Esophagus squamous epithelium (tissue), 4 donors: ENCODE data around the gene GPR132.

Experiments used
- POLR2A ChIP-seq, 4 donors: fragments of 450-650 bp; IDR thresholded peaks; one replicate each; pipeline ENCODE4 v1.6.1; 2017; ENCODE audit warnings: antibody characterized with exemption in 4 of 4, mild to moderate bottlenecking in 4 of 4, moderate library complexity in 3 of 4
- TF ChIP-seq, protein P1 (sequence below), 6 experiments: fragments of 450-650 bp in 4 of 6; fragments of 200-600 bp in 2 of 6; sonication (generic) in 2 of 6; IDR thresholded peaks; one replicate each; pipeline ENCODE4 v1.5.1; 2016 to 2019; ENCODE audit warnings: antibody characterized with exemption in 6 of 6, mild to moderate bottlenecking in 4 of 6, moderate library complexity in 4 of 6

DNA sequence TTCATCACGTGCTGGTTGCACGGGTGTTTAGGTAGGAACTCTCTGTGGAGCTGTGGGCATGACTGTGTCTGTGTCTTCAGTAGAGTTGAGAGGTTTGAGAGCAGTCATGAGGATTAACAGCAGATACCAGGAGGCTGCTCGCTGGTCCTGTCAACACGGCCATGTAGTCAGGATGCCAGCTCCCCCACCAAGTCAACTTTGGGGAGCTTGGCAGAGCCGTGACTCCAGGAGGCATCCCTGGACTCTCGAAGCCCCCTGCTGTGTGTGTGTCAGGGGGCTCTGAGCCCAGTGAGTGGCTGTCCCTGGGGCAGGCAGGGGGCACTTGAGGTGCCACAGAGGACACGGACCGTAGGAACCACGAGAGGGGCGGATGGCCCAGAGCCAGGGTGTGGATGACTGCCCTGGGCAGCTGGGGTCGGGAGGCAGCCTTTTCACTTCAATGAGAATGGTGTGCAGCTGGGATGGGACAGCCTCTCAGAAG, 7.2 kb upstream of the GPR132 start:
- no peak for TF ChIP-seq POLR2A (IDR thresholded peaks at IDR 0.05)
- TF ChIP-seq, protein P1, sequence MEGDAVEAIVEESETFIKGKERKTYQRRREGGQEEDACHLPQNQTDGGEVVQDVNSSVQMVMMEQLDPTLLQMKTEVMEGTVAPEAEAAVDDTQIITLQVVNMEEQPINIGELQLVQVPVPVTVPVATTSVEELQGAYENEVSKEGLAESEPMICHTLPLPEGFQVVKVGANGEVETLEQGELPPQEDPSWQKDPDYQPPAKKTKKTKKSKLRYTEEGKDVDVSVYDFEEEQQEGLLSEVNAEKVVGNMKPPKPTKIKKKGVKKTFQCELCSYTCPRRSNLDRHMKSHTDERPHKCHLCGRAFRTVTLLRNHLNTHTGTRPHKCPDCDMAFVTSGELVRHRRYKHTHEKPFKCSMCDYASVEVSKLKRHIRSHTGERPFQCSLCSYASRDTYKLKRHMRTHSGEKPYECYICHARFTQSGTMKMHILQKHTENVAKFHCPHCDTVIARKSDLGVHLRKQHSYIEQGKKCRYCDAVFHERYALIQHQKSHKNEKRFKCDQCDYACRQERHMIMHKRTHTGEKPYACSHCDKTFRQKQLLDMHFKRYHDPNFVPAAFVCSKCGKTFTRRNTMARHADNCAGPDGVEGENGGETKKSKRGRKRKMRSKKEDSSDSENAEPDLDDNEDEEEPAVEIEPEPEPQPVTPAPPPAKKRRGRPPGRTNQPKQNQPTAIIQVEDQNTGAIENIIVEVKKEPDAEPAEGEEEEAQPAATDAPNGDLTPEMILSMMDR (IDR thresholded peaks at IDR 0.05), result no peak
